Endodermal cell (in vitro differentiated cells): Measurements from ENCODE around the gene TECR. TPM values are rescaled to one million over a fixed set of nuclear protein-coding genes. Genes with fewer than 3 reads are reported as not detected.

Source experiments
- DNase-seq: peaks from one replicate; pipeline ENCODE4 v3.0.0-alpha.2; 2017
- H3K27ac ChIP-seq: 2 replicates; pipeline ENCODE4 v1.5.1; 2013; ENCODE audit warnings: mild to moderate bottlenecking, low read depth, low read length, moderate library complexity
- H3K27me3 ChIP-seq: 2 replicates; pipeline ENCODE4 v1.6.1; 2013; ENCODE audit warnings: mild to moderate bottlenecking, low read length, moderate library complexity; ENCODE audit not compliant: insufficient read depth, control insufficient read depth, poor library complexity, severe bottlenecking
- H3K36me3 ChIP-seq: 2 replicates; pipeline ENCODE4 v1.7.0; 2013; ENCODE audit warnings: mild to moderate bottlenecking, low read length, moderate library complexity; ENCODE audit not compliant: control insufficient read depth, insufficient read depth
- H3K4me1 ChIP-seq: one replicate; pipeline ENCODE4 v1.7.0; 2013; ENCODE audit warnings: low read length; ENCODE audit not compliant: control insufficient read depth, insufficient read depth
- H3K4me3 ChIP-seq: 2 replicates; pipeline ENCODE4 v1.5.1; 2013; ENCODE audit warnings: mild to moderate bottlenecking, low read length, moderate library complexity
- H3K9ac ChIP-seq: 2 replicates; pipeline ENCODE4 v1.6.1; 2013; ENCODE audit warnings: mild to moderate bottlenecking, low read length, moderate library complexity; ENCODE audit not compliant: poor library complexity, severe bottlenecking; ENCODE audit errors: extremely low read depth
- H3K9me3 ChIP-seq: 2 replicates; pipeline ENCODE4 v1.6.1; 2013; ENCODE audit warnings: mild to moderate bottlenecking, low read length, moderate library complexity; ENCODE audit not compliant: control insufficient read depth
- H3K27ac Mint-ChIP-seq: 2 replicates; pipeline ENCODE4 v1.8.0; 2020; ENCODE audit warnings: mixed read lengths
- H3K27me3 Mint-ChIP-seq: 2 replicates; pipeline ENCODE4 v1.8.0; 2021; ENCODE audit warnings: mild to moderate bottlenecking, mixed read lengths; ENCODE audit not compliant: insufficient read depth
- H3K36me3 Mint-ChIP-seq: 2 replicates; pipeline ENCODE4 v1.8.0; 2020; ENCODE audit warnings: low read depth, mixed read lengths
- H3K4me1 Mint-ChIP-seq: 2 replicates; pipeline ENCODE4 v1.8.0; 2020; ENCODE audit warnings: mixed read lengths
- H3K4me3 Mint-ChIP-seq: 2 replicates; pipeline ENCODE4 v1.8.0; 2020; ENCODE audit warnings: mild to moderate bottlenecking, moderate library complexity, mixed read lengths
- H3K9me3 Mint-ChIP-seq: 2 replicates; pipeline ENCODE4 v1.8.0; 2020; ENCODE audit warnings: mild to moderate bottlenecking, mixed read lengths
- CTCF ChIP-seq: fragments of 200-600 bp; sonication (generic); conservative IDR thresholded peaks from 2 replicates; pipeline ENCODE4 v1.5.0; 2021; ENCODE audit warnings: antibody characterized with exemption, mild to moderate bottlenecking
- WGBS, 2 experiments: methylation state at CpG; one replicate each; pipeline versions ENCODE4 v1.1.5 to v1.1.7; 2013; ENCODE audit warnings: missing lambda C conversion rate in 2 of 2, mixed read lengths in 1 of 2; ENCODE audit not compliant: insufficient coverage in 1 of 2, insufficient read length in 1 of 2; 5-methylcytosine and 5-hydroxymethylcytosine counted together
- total RNA-seq, 2 donors: library from RNA; stranded (reverse); fragmentation: NEBNext Ultra II Directional in 1 of 2; extraction: Animal tissue kit (Norgen Biotek cat#: 25700) in 1 of 2; gene quantifications; 2 replicates in 1 of 2; 3 replicates in 1 of 2; pipeline ENCODE4 v1.2.1, GENCODE V29; 2021

Gene TECR
- total RNA-seq, 2 donors from 2014 or later: 127 to 140 TPM

GRCh38 chr19:14511229-14511593, 18.2 kb upstream of the TECR start:
- Mint-ChIP-seq H3K9me3 (no peaks in the 10 kb centered on the region), H3K36me3 (peaks cover 18% of the 10 kb centered on the region), H3K27me3 (no peaks in the 10 kb centered on the region), H3K4me3 (no peak overlapping the region), H3K27ac (no peak overlapping the region), H3K4me1 (peaks cover 18% of the 10 kb centered on the region)
- TF ChIP-seq CTCF: no peak
- Histone ChIP-seq H3K4me1 (peaks cover 3% of the 10 kb centered on the region), H3K27me3 (no peaks in the 10 kb centered on the region), H3K4me3 (no peak overlapping the region), H3K9ac (no peak overlapping the region), H3K36me3 (peaks cover 31% of the 10 kb centered on the region), H3K27ac (no peak overlapping the region), H3K9me3 (no peaks in the 10 kb centered on the region)
- WGBS, 2 experiments: 88 to 95% methylated on average over 4 of the region's 4 CpGs
- no peak for DNase-seq

GRCh38 chr19:14512406-14512961, 16.9 kb upstream of the TECR start:
- peaks cover 25% of the 10 kb centered on the region for H3K36me3 Mint-ChIP-seq
- Histone ChIP-seq H3K27me3 (no peaks in the 10 kb centered on the region), H3K9ac (no peak overlapping the region), H3K4me3 (no peak overlapping the region), H3K27ac (no peak overlapping the region), H3K9me3 (no peaks in the 10 kb centered on the region), H3K4me1 (peaks cover 8% of the 10 kb centered on the region), H3K36me3 (peaks cover 39% of the 10 kb centered on the region)
- TF ChIP-seq CTCF: no peak
- H3K9me3 Mint-ChIP-seq: no peaks in the 10 kb centered on the region
- no peak for DNase-seq
- no peak overlapping the region for H3K4me3 Mint-ChIP-seq
- H3K27ac Mint-ChIP-seq: no peak overlapping the region
- no peaks in the 10 kb centered on the region for H3K27me3 Mint-ChIP-seq
- H3K4me1 Mint-ChIP-seq: peaks cover 27% of the 10 kb centered on the region
- 95 to 96% methylated on average over 10 to 14 of the region's 14 CpGs for WGBS, 2 experiments

- WGBS, 2 experiments: 93 to 97% methylated on average over 6 to 8 of the region's 8 CpGs
- TF ChIP-seq CTCF: no peak
- no peaks in the 10 kb centered on the region for H3K27me3 ChIP-seq
- Mint-ChIP-seq H3K27ac (no peak overlapping the region), H3K4me1 (peaks cover 27% of the 10 kb centered on the region), H3K9me3 (no peaks in the 10 kb centered on the region), H3K4me3 (no peak overlapping the region), H3K36me3 (peaks cover 25% of the 10 kb centered on the region), H3K27me3 (no peaks in the 10 kb centered on the region)
- H3K9ac ChIP-seq: no peak overlapping the region
- H3K36me3 ChIP-seq: peaks cover 39% of the 10 kb centered on the region
- no peak for DNase-seq
- no peaks in the 10 kb centered on the region for H3K9me3 ChIP-seq
- H3K4me1 ChIP-seq: peaks cover 8% of the 10 kb centered on the region
- H3K27ac ChIP-seq: no peak overlapping the region
- H3K4me3 ChIP-seq: no peak overlapping the region
These were observed 15.1 kb upstream of the TECR start for GRCh38 chr19:14514215-14514863.
